Osteocyte (in vitro differentiated cells): ENCODE measurements around the gene GOLGB1. TPM values are rescaled to one million over a fixed set of nuclear protein-coding genes. Genes with fewer than 3 reads are reported as not detected.
"Not testable (repeated sequence)": the region's sequence is repeated elsewhere in the genome, so short reads cannot be mapped to it uniquely, and the experiment has no call there.

Experiments
- DNase-seq: peaks from one replicate; pipeline ENCODE4 v3.0.0; 2021; ENCODE audit warnings: mixed read lengths; ENCODE audit not compliant: unreplicated experiment; ENCODE audit errors: extremely low spot score
- H3K27ac Mint-ChIP-seq: one replicate; pipeline ENCODE4 v1.8.0; 2021; ENCODE audit warnings: mild to moderate bottlenecking, mixed read lengths; ENCODE audit not compliant: unreplicated experiment
- H3K27me3 Mint-ChIP-seq: one replicate; pipeline ENCODE4 v1.8.0; 2021; ENCODE audit warnings: mixed read lengths; ENCODE audit not compliant: unreplicated experiment
- H3K36me3 Mint-ChIP-seq: one replicate; pipeline ENCODE4 v1.8.0; 2021; ENCODE audit warnings: mixed read lengths; ENCODE audit not compliant: unreplicated experiment
- H3K4me1 Mint-ChIP-seq: one replicate; pipeline ENCODE4 v1.8.0; 2021; ENCODE audit warnings: mixed read lengths; ENCODE audit not compliant: unreplicated experiment
- H3K4me3 Mint-ChIP-seq: one replicate; pipeline ENCODE4 v1.8.0; 2021; ENCODE audit warnings: mild to moderate bottlenecking, moderate library complexity, mixed read lengths; ENCODE audit not compliant: unreplicated experiment
- H3K9me3 Mint-ChIP-seq: one replicate; pipeline ENCODE4 v1.8.0; 2021; ENCODE audit warnings: mixed read lengths; ENCODE audit not compliant: unreplicated experiment
- CTCF ChIP-seq: fragments of 200-600 bp; sonication (generic); IDR thresholded peaks from 2 replicates; pipeline ENCODE4 v1.5.0; 2021; ENCODE audit warnings: antibody characterized with exemption, mild to moderate bottlenecking, moderate library complexity
- long read RNA-seq: library from polyadenylated mRNA; unstranded; transcript quantifications from one replicate; pipeline ENCODE4 v2.0.0, GENCODE V29; 2021
- total RNA-seq: library from RNA; stranded (reverse); gene quantifications from 2 replicates; pipeline ENCODE4 v1.2.1, GENCODE V29; 2021

The GOLGB1 gene
- total RNA-seq = 60.5 and 71.9 TPM in 2 replicates
- long read RNA-seq, full-length matches to known transcripts = 64 of 344 reads
- long read RNA-seq, partial matches to known transcripts = 166 of 344 reads
- long read RNA-seq, other reads (novel, unspliced or antisense) = 114 of 344 reads

- peak; percentile 14 for TF ChIP-seq CTCF
- no peak within 1 kb of the TSS for H3K27ac Mint-ChIP-seq
- DNase-seq = peak; percentile 96
- H3K9me3 Mint-ChIP-seq = no peaks in the 10 kb centered on the region
- H3K4me3 Mint-ChIP-seq = no peak within 1 kb of the TSS
- peaks cover 9% of the 10 kb centered on the region for H3K4me1 Mint-ChIP-seq
- no peaks in the 10 kb centered on the region for H3K36me3 Mint-ChIP-seq
- H3K27me3 Mint-ChIP-seq = peaks cover 23% of the 10 kb centered on the region
Observed at GRCh38 chr3:121749276-121750086, at the start of gene GOLGB1. TSS of gene GOLGB1 (minus strand) at chr3:121749741. CDS start at chr3:121730971, 18,770 bp downstream.

GRCh38 chr3:121796970-121797369, 47.4 kb upstream of the GOLGB1 start:
- Mint-ChIP-seq H3K9me3 (no peaks in the 10 kb centered on the region), H3K27ac (no peak overlapping the region), H3K4me1 (peaks cover 4% of the 10 kb centered on the region), H3K4me3 (no peak overlapping the region), H3K27me3 (no peaks in the 10 kb centered on the region), H3K36me3 (peaks cover 15% of the 10 kb centered on the region)
- TF ChIP-seq CTCF = no peak
- no peak for DNase-seq

GRCh38 chr3:121794264-121794983, 44.9 kb upstream of the GOLGB1 start:
- peaks cover 26% of the 10 kb centered on the region for H3K36me3 Mint-ChIP-seq
- H3K9me3 Mint-ChIP-seq = no peaks in the 10 kb centered on the region
- H3K27ac Mint-ChIP-seq = no peak overlapping the region
- DNase-seq = no peak
- no peak overlapping the region for H3K4me3 Mint-ChIP-seq
- H3K4me1 Mint-ChIP-seq = peaks cover 4% of the 10 kb centered on the region
- H3K27me3 Mint-ChIP-seq = no peaks in the 10 kb centered on the region
- TF ChIP-seq CTCF = no peak

- Mint-ChIP-seq H3K9me3 (no peaks in the 10 kb centered on the region), H3K27me3 (no peaks in the 10 kb centered on the region), H3K4me3 (no peak overlapping the region), H3K4me1 (peaks cover 4% of the 10 kb centered on the region), H3K36me3 (peaks cover 37% of the 10 kb centered on the region), H3K27ac (no peak overlapping the region)
- TF ChIP-seq CTCF = no peak
- DNase-seq = no peak
Observed at GRCh38 chr3:121793078-121793477, 43.5 kb upstream of the GOLGB1 start.

GRCh38 chr3:121786485-121786884, 36.9 kb upstream of the GOLGB1 start:
- no peak overlapping the region for H3K27ac Mint-ChIP-seq
- H3K4me3 Mint-ChIP-seq = no peak overlapping the region
- peaks cover 55% of the 10 kb centered on the region for H3K36me3 Mint-ChIP-seq
- TF ChIP-seq CTCF = no peak
- H3K4me1 Mint-ChIP-seq = no peaks in the 10 kb centered on the region
- DNase-seq = no peak
- H3K9me3 Mint-ChIP-seq = no peaks in the 10 kb centered on the region
- H3K27me3 Mint-ChIP-seq = no peaks in the 10 kb centered on the region

GRCh38 chr3:121782784-121783183, 33.2 kb upstream of the GOLGB1 start:
- H3K27ac Mint-ChIP-seq, H3K4me3 Mint-ChIP-seq, H3K4me1 Mint-ChIP-seq, H3K27me3 Mint-ChIP-seq, DNase-seq, H3K9me3 Mint-ChIP-seq: not testable (repeated sequence)
- peaks cover 55% of the 10 kb centered on the region for H3K36me3 Mint-ChIP-seq
